HEK293 (cell line): ENCODE measurements around the gene FLNC.

Experiments used
- CTCF ChIA-PET: fragments of 350-600 bp; formaldehyde crosslinking; extraction: SDS; loops from one replicate; lab custom pipeline; 2021; ENCODE audit warnings: antibody characterized with exemption; lab: Yijun Ruan, JAX
- POLR2A ChIA-PET: fragments of 300-600 bp; formaldehyde crosslinking; extraction: SDS; loops from one replicate; lab custom pipeline; 2020; ENCODE audit warnings: antibody characterized with exemption, inconsistent platforms; lab: Yijun Ruan, JAX
- H3K27ac ChIP-seq: fragments of 200-500 bp; sonication (Bioruptor generic); 2 replicates; pipeline ENCODE4 v1.5.1; 2014; ENCODE audit warnings: low read depth, low read length, control low read depth, inconsistent platforms; ENCODE audit errors: extremely low read depth
- H3K36me3 ChIP-seq, 2 experiments: fragments of 200-500 bp in 1 of 2; sonication (Bioruptor generic) in 1 of 2; 1 replicate in 1 of 2; 2 replicates in 1 of 2; pipeline ENCODE4 v1.5.1; 2014 to 2017; ENCODE audit warnings: inconsistent platforms in 2 of 2, low read length in 2 of 2; ENCODE audit not compliant: control insufficient read depth in 2 of 2, insufficient read depth in 1 of 2
- H3K4me1 ChIP-seq: fragments of 200-500 bp; sonication (Bioruptor generic); 2 replicates; pipeline ENCODE4 v1.5.1; 2014; ENCODE audit warnings: mild to moderate bottlenecking, low read length, inconsistent platforms; ENCODE audit not compliant: control insufficient read depth, insufficient read depth
- H3K4me3 ChIP-seq: 2 replicates; pipeline ENCODE4 v1.5.1; 2011; ENCODE audit warnings: low read depth, mild to moderate bottlenecking, control low read depth, low read length, moderate library complexity
- H3K9me3 ChIP-seq: fragments of 200-500 bp; sonication (Bioruptor generic); 2 replicates; pipeline ENCODE4 v1.5.1; 2014; ENCODE audit warnings: low read depth, low read length, inconsistent platforms; ENCODE audit not compliant: control insufficient read depth, insufficient read depth
- BCL11B ChIP-seq: fragments of 450-650 bp; formaldehyde crosslinking; IDR thresholded peaks from 2 replicates; pipeline ENCODE4 v1.5.1; 2016; ENCODE audit warnings: low read depth, missing biosample characterization, missing genetic modification characterization
- GLI4 ChIP-seq: fragments of 450-650 bp; formaldehyde crosslinking; IDR thresholded peaks from 2 replicates; pipeline ENCODE4 v1.5.1; 2016; ENCODE audit warnings: missing biosample characterization, missing genetic modification characterization
- MZF1 ChIP-seq: fragments of 450-650 bp; formaldehyde crosslinking; IDR thresholded peaks from 2 replicates; pipeline ENCODE4 v1.5.1; 2017; ENCODE audit warnings: missing biosample characterization, missing genetic modification characterization, borderline replicate concordance
- OVOL3 ChIP-seq: fragments of 450-650 bp; formaldehyde crosslinking; IDR thresholded peaks from 2 replicates; pipeline ENCODE4 v1.5.1; 2016; ENCODE audit warnings: missing biosample characterization, missing genetic modification characterization
- SP7 ChIP-seq: fragments of 450-650 bp; formaldehyde crosslinking; IDR thresholded peaks from 2 replicates; pipeline ENCODE4 v1.5.1; 2016; ENCODE audit warnings: missing biosample characterization, missing genetic modification characterization
- YY2 ChIP-seq: fragments of 450-650 bp; formaldehyde crosslinking; IDR thresholded peaks from 2 replicates; pipeline ENCODE4 v1.5.1; 2016; ENCODE audit warnings: missing biosample characterization, missing genetic modification characterization
- ZBTB48 ChIP-seq: fragments of 450-650 bp; formaldehyde crosslinking; IDR thresholded peaks from 2 replicates; pipeline ENCODE4 v1.5.1; 2016; ENCODE audit warnings: missing biosample characterization, missing genetic modification characterization
- ZBTB8A ChIP-seq: fragments of 450-650 bp; formaldehyde crosslinking; IDR thresholded peaks from 2 replicates; pipeline ENCODE4 v1.5.1; 2016; ENCODE audit warnings: missing biosample characterization, missing genetic modification characterization
- ZFP37 ChIP-seq: fragments of 450-650 bp; formaldehyde crosslinking; IDR thresholded peaks from 2 replicates; pipeline ENCODE4 v1.5.1; 2016; ENCODE audit warnings: missing biosample characterization, missing genetic modification characterization
- ZNF16 ChIP-seq: fragments of 450-650 bp; formaldehyde crosslinking; IDR thresholded peaks from 2 replicates; pipeline ENCODE4 v1.5.1; 2016; ENCODE audit warnings: low read depth, missing biosample characterization, missing genetic modification characterization
- ZNF335 ChIP-seq: fragments of 450-650 bp; formaldehyde crosslinking; conservative IDR thresholded peaks from 2 replicates; pipeline ENCODE4 v1.5.1; 2016; ENCODE audit warnings: missing biosample characterization, missing genetic modification characterization
- ZNF426 ChIP-seq: fragments of 450-650 bp; formaldehyde crosslinking; IDR thresholded peaks from 2 replicates; pipeline ENCODE4 v1.5.1; 2017; ENCODE audit warnings: missing biosample characterization, missing genetic modification characterization, mild to moderate bottlenecking, inconsistent platforms, moderate library complexity
- ZNF501 ChIP-seq: fragments of 450-650 bp; formaldehyde crosslinking; IDR thresholded peaks from 2 replicates; pipeline ENCODE4 v1.5.1; 2016; ENCODE audit warnings: missing biosample characterization, missing genetic modification characterization
- ZNF660 ChIP-seq: fragments of 450-650 bp; IDR thresholded peaks from 2 replicates; pipeline ENCODE4 v1.5.1; 2018; ENCODE audit warnings: missing biosample characterization, mild to moderate bottlenecking, missing genetic modification characterization
- ZSCAN16 ChIP-seq: fragments of 450-650 bp; formaldehyde crosslinking; IDR thresholded peaks from 2 replicates; pipeline ENCODE4 v1.5.1; 2016; ENCODE audit warnings: missing biosample characterization, missing genetic modification characterization
- TF ChIP-seq, protein P1 (sequence below): fragments of 450-650 bp; IDR thresholded peaks from 2 replicates; pipeline ENCODE4 v1.5.1; 2018; ENCODE audit warnings: missing biosample characterization, mild to moderate bottlenecking, missing genetic modification characterization
- TF ChIP-seq, protein P2 (sequence below): fragments of 450-650 bp; formaldehyde crosslinking; IDR thresholded peaks from 2 replicates; pipeline ENCODE4 v1.5.1; 2016; ENCODE audit warnings: missing biosample characterization, missing genetic modification characterization
- TF ChIP-seq, protein P3 (sequence below): fragments of 450-650 bp; formaldehyde crosslinking; IDR thresholded peaks from 2 replicates; pipeline ENCODE4 v1.5.1; 2016; ENCODE audit warnings: missing biosample characterization, missing genetic modification characterization
- TF ChIP-seq, protein P4 (sequence below): fragments of 450-650 bp; formaldehyde crosslinking; conservative IDR thresholded peaks from 2 replicates; pipeline ENCODE4 v1.5.1; 2016; ENCODE audit warnings: low read depth, missing biosample characterization, missing genetic modification characterization
- TF ChIP-seq, protein P5 (sequence below): fragments of 450-650 bp; formaldehyde crosslinking; IDR thresholded peaks from 2 replicates; pipeline ENCODE4 v1.5.1; 2016; ENCODE audit warnings: missing biosample characterization, missing genetic modification characterization, low read depth
- TF ChIP-seq, protein P6 (sequence below): fragments of 450-650 bp; formaldehyde crosslinking; IDR thresholded peaks from 2 replicates; pipeline ENCODE4 v1.5.1; 2016; ENCODE audit warnings: missing biosample characterization, missing genetic modification characterization

FLNC gene

DNA sequence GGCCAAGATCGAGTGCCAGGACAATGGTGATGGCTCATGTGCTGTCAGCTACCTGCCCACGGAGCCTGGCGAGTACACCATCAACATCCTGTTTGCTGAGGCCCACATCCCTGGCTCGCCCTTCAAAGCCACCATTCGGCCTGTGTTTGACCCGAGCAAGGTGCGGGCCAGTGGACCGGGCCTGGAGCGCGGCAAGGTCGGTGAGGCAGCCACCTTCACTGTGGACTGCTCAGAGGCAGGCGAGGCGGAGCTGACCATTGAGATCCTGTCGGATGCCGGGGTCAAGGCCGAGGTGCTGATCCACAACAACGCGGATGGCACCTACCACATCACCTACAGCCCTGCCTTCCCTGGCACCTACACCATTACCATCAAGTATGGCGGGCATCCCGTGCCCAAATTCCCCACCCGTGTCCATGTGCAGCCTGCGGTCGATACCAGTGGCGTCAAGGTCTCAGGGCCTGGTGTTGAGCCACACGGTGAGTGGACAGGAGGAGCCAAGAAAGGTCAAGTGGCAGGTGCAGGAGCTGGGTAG, 14.6 kb downstream of the FLNC start:
- POLR2A ChIA-PET, result no interaction called here
- Histone ChIP-seq H3K4me3 (no peak overlapping the region), H3K27ac (no peak overlapping the region), H3K4me1 (no peaks in the 10 kb centered on the region), H3K9me3 (no peaks in the 10 kb centered on the region), H3K36me3 (peaks cover 0 to 94% of the 10 kb centered on the region in 2 experiments; a peak in 1 of 3 replicates)
- no peak for TF ChIP-seq SP7 (tag by site-specific recombination)
- TF ChIP-seq ZBTB48, result no peak
- TF ChIP-seq ZNF501, result no peak
- TF ChIP-seq, protein P1, sequence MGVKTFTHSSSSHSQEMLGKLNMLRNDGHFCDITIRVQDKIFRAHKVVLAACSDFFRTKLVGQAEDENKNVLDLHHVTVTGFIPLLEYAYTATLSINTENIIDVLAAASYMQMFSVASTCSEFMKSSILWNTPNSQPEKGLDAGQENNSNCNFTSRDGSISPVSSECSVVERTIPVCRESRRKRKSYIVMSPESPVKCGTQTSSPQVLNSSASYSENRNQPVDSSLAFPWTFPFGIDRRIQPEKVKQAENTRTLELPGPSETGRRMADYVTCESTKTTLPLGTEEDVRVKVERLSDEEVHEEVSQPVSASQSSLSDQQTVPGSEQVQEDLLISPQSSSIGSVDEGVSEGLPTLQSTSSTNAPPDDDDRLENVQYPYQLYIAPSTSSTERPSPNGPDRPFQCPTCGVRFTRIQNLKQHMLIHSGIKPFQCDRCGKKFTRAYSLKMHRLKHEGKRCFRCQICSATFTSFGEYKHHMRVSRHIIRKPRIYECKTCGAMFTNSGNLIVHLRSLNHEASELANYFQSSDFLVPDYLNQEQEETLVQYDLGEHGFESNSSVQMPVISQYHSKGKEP (tag by site-specific recombination), result no peak
- TF ChIP-seq, protein P2, sequence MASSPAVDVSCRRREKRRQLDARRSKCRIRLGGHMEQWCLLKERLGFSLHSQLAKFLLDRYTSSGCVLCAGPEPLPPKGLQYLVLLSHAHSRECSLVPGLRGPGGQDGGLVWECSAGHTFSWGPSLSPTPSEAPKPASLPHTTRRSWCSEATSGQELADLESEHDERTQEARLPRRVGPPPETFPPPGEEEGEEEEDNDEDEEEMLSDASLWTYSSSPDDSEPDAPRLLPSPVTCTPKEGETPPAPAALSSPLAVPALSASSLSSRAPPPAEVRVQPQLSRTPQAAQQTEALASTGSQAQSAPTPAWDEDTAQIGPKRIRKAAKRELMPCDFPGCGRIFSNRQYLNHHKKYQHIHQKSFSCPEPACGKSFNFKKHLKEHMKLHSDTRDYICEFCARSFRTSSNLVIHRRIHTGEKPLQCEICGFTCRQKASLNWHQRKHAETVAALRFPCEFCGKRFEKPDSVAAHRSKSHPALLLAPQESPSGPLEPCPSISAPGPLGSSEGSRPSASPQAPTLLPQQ (tag by site-specific recombination), result no peak
- no peak for TF ChIP-seq ZSCAN16 (tag by site-specific recombination)
- no peak for TF ChIP-seq MZF1 (tag by site-specific recombination)
- no peak for TF ChIP-seq ZNF660 (tag by site-specific recombination)
- CTCF ChIA-PET, result no interaction called here

DNA sequence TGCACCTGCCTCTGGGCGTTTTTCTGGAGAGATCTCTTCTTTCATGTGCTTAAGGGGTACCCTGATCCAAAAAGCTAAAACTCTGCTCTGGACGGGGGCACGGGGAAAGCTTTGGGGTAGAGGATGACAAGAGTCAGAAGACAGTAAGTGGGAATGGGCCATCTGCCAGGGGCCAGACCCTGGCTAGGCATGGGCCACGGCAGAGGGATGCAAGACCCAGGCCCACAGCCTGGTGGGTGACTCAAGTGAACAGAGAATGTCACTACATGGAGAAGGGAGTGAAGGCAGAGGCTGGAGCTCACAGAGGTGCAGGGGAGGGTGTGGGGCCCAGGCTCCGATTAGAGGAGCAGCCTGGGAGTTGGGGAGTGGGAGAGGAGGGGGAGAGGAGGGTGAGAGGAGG, 15.3 kb downstream of the FLNC start:
- no peak overlapping the region for H3K4me3 ChIP-seq
- no peaks in the 10 kb centered on the region for H3K4me1 ChIP-seq
- no peak overlapping the region for H3K27ac ChIP-seq
- POLR2A ChIA-PET, result no interaction called here
- CTCF ChIA-PET, result interaction anchor here (0.5 kb wide), 1 partner anchor 246 kb away, joined by 3 read pairs; no protein-coding TSS in a partner anchor
- H3K36me3 ChIP-seq, result peaks cover 0 to 94% of the 10 kb centered on the region in 2 experiments; a peak in 1 of 3 replicates
- no peak for TF ChIP-seq ZBTB8A (tag by site-specific recombination)
- TF ChIP-seq ZBTB48, result no peak
- TF ChIP-seq, protein P3, sequence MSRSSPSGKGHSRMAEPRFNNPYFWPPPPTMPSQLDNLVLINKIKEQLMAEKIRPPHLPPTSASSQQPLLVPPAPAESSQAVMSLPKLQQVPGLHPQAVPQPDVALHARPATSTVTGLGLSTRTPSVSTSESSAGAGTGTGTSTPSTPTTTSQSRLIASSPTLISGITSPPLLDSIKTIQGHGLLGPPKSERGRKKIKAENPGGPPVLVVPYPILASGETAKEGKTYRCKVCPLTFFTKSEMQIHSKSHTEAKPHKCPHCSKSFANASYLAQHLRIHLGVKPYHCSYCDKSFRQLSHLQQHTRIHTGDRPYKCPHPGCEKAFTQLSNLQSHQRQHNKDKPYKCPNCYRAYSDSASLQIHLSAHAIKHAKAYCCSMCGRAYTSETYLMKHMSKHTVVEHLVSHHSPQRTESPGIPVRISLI, result no peak
- no peak for TF ChIP-seq ZNF335 (tag by site-specific recombination)
- no peak for TF ChIP-seq OVOL3
- no peak for TF ChIP-seq ZNF426 (tag by site-specific recombination)
- TF ChIP-seq ZFP37 (tag by site-specific recombination), result no peak
- no peak for TF ChIP-seq ZSCAN16 (tag by site-specific recombination)
- TF ChIP-seq, protein P4, sequence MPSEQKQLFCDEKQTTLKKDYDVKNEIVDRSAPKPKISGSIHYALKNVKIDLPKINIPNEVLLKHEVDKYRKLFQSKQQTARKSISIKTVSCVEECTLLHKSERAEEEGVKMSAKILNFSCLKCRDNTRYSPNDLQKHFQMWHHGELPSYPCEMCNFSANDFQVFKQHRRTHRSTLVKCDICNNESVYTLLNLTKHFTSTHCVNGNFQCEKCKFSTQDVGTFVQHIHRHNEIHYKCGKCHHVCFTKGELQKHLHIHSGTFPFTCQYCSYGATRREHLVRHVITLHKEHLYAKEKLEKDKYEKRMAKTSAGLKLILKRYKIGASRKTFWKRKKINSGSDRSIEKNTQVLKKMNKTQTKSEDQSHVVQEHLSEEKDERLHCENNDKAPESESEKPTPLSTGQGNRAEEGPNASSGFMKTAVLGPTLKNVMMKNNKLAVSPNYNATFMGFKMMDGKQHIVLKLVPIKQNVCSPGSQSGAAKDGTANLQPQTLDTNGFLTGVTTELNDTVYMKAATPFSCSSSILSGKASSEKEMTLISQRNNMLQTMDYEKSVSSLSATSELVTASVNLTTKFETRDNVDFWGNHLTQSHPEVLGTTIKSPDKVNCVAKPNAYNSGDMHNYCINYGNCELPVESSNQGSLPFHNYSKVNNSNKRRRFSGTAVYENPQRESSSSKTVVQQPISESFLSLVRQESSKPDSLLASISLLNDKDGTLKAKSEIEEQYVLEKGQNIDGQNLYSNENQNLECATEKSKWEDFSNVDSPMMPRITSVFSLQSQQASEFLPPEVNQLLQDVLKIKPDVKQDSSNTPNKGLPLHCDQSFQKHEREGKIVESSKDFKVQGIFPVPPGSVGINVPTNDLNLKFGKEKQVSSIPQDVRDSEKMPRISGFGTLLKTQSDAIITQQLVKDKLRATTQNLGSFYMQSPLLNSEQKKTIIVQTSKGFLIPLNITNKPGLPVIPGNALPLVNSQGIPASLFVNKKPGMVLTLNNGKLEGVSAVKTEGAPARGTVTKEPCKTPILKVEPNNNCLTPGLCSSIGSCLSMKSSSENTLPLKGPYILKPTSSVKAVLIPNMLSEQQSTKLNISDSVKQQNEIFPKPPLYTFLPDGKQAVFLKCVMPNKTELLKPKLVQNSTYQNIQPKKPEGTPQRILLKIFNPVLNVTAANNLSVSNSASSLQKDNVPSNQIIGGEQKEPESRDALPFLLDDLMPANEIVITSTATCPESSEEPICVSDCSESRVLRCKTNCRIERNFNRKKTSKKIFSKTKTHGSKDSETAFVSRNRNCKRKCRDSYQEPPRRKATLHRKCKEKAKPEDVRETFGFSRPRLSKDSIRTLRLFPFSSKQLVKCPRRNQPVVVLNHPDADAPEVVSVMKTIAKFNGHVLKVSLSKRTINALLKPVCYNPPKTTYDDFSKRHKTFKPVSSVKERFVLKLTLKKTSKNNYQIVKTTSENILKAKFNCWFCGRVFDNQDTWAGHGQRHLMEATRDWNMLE (tag by site-specific recombination), result no peak
- TF ChIP-seq, protein P5, sequence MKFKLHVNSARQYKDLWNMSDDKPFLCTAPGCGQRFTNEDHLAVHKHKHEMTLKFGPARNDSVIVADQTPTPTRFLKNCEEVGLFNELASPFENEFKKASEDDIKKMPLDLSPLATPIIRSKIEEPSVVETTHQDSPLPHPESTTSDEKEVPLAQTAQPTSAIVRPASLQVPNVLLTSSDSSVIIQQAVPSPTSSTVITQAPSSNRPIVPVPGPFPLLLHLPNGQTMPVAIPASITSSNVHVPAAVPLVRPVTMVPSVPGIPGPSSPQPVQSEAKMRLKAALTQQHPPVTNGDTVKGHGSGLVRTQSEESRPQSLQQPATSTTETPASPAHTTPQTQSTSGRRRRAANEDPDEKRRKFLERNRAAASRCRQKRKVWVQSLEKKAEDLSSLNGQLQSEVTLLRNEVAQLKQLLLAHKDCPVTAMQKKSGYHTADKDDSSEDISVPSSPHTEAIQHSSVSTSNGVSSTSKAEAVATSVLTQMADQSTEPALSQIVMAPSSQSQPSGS (tag by site-specific recombination), result no peak
- no peak for TF ChIP-seq GLI4
- TF ChIP-seq, protein P6, sequence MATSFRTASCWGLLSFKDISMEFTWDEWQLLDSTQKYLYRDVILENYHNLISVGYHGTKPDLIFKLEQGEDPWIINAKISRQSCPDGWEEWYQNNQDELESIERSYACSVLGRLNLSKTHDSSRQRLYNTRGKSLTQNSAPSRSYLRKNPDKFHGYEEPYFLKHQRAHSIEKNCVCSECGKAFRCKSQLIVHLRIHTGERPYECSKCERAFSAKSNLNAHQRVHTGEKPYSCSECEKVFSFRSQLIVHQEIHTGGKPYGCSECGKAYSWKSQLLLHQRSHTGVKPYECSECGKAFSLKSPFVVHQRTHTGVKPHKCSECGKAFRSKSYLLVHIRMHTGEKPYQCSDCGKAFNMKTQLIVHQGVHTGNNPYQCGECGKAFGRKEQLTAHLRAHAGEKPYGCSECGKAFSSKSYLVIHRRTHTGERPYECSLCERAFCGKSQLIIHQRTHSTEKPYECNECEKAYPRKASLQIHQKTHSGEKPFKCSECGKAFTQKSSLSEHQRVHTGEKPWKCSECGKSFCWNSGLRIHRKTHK, result no peak
- no peak for TF ChIP-seq ZNF16 (tag by site-specific recombination)
- no peak for TF ChIP-seq ZNF660 (tag by site-specific recombination)
- no peak for TF ChIP-seq BCL11B (tag by site-specific recombination)
- TF ChIP-seq YY2 (tag by site-specific recombination), result no peak
- no peaks in the 10 kb centered on the region for H3K9me3 ChIP-seq
